Measurements from ENCODE around the gene PAGE2B.
"Not testable (repeated sequence)": the region's sequence is repeated elsewhere in the genome, so short reads cannot be mapped to it uniquely, and the experiment has no call there.

The PAGE2B gene

DNA sequence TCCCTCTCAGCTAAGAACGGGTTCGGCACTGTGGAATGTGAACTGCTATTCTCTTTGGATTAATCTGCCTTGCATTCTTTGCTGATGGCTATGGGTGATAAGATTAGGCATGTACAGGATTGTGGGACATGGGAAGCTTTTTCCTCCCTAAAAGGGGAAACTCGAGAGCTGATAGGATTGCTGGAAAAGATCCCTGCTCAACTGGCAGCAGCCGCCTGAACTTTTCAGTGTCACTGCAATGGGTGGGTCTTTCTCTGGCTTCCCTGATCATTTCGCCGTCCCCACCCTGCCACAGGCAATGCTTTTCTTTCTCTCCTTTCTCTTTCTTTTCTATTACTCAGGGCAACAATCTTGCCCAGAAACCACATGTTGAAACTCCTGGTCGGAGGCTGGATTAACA lies 34.5 kb downstream of the PAGE2B start:
- DNase-seq (ENCODE audit: low read depth in 2 of 2) = no peak

DNA sequence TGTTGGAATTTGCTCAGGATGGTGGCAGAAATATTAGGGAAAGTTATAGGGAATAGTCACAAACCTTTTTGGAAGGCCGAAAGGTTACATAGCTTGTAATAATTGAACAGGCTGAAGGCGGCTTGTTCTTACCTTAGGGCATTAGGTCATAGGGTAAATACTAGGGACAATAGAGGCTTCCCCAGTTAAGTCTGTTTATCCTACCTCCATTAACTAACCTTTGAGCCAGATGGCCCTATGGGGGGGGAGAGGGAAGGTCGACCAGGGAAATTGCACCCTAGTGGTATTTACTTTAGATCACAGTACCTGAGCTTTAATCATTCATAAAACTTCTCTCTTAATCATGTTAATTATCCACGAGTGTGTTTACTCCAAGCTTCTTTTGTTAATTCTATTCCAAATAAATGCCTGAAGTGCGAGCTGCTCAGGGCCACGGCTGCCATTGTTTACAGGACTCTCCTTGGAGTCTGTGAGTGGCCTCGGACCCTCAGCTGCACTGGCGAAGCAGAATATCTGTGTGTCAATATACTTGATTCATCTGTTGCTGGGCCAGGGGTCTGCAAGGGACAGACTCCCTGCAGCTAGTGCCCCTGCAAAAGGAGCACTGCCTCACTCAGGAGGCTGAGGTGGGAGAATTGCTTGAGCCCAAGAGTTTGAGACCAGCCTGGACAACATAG lies 36.9 kb downstream of the PAGE2B start:
- DNase-seq (ENCODE audit: low read depth in 2 of 2) = no peak

DNA sequence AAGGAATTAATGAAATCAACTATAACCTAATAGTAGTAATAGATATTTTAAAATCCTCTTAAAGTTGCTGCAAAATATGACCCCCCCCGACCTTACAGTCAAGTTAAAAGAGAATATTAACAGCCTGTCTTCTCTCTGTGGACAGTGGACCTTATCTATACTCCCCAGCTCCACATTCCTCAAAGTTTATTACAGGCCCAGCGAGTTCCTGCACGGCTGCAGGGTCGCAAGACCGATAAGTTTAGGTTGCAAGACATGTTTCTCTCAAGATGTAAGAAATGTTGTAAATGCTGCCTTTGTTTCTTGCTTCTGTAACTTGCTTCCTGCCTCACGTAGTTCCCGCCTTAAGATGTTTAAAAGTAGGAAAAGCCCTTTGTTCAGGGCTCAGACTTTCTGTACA lies 41.8 kb downstream of the PAGE2B start:
- DNase-seq (ENCODE audit: low read depth in 2 of 2) = not testable (repeated sequence)

DNA sequence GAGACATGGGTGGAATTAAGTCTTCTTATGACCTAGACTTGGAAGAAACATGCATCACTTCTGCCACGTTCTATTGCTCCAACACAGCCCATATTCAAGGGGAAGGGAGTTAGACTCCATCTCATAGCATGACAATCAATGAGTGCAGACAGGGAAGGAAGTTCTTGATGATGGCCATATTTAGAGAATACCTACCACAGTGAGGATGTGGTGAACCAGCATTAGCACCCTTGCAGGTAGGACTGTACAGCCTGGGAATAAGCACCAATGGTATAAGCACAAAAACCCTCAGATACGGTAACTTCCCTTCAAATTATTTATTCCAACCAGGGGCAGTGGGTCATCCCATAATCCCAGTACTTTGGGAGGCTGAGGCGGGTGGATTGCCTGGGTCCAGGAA lies 43.7 kb downstream of the PAGE2B start:
- no peak for DNase-seq (ENCODE audit: low read depth in 2 of 2)

DNA sequence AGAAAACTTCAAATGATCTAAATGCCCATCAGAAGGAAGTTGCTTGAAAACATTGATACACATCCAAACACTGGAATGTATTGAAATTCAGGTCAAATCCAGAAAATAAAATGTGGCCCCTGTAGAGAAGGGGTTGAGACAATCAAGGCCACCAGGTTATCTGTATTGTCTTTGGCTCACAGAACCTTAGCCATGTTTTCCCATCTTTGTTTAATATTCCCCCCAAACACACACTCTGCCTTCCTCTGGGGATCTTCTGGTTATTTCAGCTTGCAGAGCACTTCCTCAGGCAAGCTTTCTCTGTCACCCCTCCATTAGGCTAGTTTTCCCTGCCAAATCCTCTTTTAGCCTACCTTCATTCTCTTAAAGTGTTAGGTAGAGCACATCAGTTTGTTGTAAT lies 44.4 kb downstream of the PAGE2B start:
- no peak for DNase-seq (ENCODE audit: low read depth in 2 of 2)

DNA sequence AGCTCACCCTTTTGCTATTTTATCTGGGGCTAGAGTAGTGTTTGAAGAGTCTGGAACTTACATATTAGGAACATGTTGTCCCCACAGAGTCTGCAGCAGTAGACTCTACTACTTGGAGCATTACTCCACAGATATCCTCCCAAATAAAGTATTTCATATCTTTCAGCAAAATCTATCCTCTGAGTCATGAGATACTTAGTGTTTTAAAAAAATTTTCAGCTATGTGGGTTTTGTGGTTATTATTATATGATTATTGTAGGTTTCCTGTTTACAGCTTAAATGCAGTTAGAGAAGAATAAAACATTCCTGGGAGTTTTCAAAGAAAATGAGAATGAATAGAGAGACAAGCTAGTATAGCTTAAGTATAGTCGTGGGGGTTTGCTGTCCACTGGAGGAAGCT lies 44.9 kb downstream of the PAGE2B start:
- no peak for DNase-seq (ENCODE audit: low read depth in 2 of 2)

DNA sequence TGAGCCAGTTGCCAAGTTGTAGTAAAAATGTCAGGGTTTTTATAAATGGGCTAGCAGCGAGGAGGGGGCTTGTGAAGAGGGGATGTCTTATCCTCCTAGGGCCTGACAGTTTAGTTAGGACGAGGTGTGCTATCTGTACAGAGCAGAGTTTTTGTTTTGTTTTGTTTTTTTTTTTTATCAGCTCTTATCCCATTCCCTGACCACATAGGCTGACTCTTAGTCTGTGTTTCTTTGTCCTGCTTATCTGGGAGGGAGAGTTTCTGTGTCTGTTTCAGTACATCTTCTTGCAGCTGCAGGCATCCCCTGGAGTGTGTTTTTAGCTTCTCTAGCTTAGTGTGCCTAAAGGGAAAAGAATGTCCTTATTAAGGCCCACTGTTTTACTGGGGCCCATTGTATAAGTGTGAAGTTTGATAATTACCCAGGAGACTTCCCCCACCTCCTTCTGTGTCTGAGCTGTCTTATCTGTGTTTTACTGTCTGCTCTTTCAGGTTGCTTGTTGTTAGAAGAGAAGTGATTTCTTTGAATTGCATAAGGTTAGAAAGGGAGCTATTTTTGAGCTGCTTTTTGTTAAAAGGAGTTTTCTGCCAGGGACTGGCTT lies 46.0 kb downstream of the PAGE2B start:
- DNase-seq (ENCODE audit: low read depth in 2 of 2) = no peak

DNA sequence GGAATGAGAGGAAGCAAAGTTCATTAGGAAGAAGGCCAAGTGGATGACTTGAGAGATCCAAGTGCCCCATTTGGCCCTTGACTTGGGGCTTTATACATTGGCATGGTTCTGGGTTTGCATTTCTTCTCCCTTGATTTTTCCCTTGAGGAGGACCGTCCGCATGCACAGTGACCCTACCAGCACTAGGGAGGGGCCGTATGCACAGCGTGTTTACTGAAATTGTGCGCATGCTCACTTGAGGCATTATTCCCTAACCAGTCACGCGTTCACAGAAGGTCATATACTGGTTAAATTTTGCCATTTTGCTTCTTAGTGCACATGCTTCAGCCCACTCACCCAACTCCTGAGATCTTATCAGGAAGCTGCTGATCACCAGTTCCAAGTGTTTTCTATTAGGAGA lies 49.1 kb downstream of the PAGE2B start:
- no peak for DNase-seq (ENCODE audit: low read depth in 2 of 2)

DNA sequence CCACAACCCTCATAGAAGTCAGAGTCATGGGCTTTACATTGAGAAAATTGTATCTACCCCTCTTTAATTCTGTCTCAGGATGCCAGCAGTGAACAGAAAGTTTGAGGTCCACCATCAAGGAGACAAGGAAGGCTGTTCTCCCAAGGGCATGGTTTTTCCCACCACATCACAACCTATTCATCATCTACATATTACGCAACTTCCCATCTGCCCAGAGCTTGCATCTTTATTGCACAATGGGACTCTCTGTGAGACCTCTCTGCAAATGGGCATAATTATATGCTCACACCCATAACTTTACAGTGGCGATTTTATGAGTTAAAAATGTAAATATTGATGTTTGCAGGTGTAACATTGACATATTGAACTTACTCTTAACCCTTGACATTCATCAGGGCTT lies 52.9 kb downstream of the PAGE2B start:
- DNase-seq (ENCODE audit: low read depth in 2 of 2) = no peak

Data from stimulated activated CD4-positive, alpha-beta T cell treated with anti-CD3 and anti-CD28 coated beads, Interleukin-1b, Interleukin-23, amount 100 ng/mL, for 4 hours (primary cell).